PC-9 (cell line): ENCODE data around the gene PFAS.

Source experiments
- EZH2 ChIP-seq: fragments of 200-600 bp; sonication (generic); IDR thresholded peaks from 2 replicates; pipeline ENCODE4 v1.8.0; 2017; ENCODE audit warnings: antibody characterized with exemption, low read depth
- TF ChIP-seq, protein P1 (sequence below): fragments of 200-600 bp; sonication (generic); conservative IDR thresholded peaks from 2 replicates; pipeline ENCODE4 v1.6.1; 2017; ENCODE audit warnings: mixed run types, antibody characterized with exemption, mild to moderate bottlenecking, moderate library complexity

DNA sequence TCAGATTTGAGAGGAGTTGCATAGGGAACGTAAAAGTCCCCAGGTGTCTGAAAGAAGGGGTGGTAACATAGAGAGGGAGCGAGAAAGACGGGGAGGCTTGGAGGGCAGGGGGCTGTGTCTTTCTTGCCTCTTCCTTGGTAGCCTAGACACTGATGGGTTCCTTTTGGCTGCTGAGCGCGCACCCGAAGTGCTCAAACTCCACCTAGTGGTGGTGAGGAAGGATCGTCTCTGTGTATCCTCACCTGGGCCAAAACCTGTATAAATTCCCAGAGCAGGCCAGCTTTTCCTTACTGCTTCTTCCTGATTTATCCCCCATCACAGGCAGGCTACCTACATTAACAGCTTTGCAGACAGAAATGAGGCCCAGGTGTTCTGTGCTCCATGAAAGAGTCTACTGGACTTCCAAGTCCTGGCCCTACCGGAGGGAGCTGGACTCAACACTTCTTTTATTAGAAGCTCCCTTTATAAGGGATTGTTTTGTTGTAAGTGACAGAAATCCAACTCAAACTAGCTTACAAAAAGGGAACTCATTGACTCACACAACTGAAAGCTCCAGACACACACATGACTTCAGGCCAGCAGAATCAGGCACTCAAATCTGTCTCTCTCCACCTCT, 51.6 kb downstream of the PFAS start:
- no peak for TF ChIP-seq EZH2
- TF ChIP-seq, protein P1, sequence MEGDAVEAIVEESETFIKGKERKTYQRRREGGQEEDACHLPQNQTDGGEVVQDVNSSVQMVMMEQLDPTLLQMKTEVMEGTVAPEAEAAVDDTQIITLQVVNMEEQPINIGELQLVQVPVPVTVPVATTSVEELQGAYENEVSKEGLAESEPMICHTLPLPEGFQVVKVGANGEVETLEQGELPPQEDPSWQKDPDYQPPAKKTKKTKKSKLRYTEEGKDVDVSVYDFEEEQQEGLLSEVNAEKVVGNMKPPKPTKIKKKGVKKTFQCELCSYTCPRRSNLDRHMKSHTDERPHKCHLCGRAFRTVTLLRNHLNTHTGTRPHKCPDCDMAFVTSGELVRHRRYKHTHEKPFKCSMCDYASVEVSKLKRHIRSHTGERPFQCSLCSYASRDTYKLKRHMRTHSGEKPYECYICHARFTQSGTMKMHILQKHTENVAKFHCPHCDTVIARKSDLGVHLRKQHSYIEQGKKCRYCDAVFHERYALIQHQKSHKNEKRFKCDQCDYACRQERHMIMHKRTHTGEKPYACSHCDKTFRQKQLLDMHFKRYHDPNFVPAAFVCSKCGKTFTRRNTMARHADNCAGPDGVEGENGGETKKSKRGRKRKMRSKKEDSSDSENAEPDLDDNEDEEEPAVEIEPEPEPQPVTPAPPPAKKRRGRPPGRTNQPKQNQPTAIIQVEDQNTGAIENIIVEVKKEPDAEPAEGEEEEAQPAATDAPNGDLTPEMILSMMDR: peak; percentile 82
